Spleen (tissue), 11 donors: ENCODE measurements around the gene RNF130. TPM values are rescaled to one million over a fixed set of nuclear protein-coding genes. Genes with fewer than 3 reads are reported as not detected.
"Not testable (repeated sequence)": the region's sequence is repeated elsewhere in the genome, so short reads cannot be mapped to it uniquely, and the experiment has no call there.

Experiments used
- DNase-seq: peaks from one replicate; pipeline ENCODE4 v3.0.0-alpha.2; 2020
- H3K27ac ChIP-seq, 8 donors: fragments of 200-600 bp; sonication (generic) in 7 of 8; 1 replicate in 4 of 8; 2 replicates in 4 of 8; pipeline versions ENCODE4 v1.5.0 to v1.8.0; 2016 to 2021; ENCODE audit warnings: inconsistent platforms in 4 of 8, mild to moderate bottlenecking in 4 of 8, moderate library complexity in 1 of 8
- H3K27me3 ChIP-seq, 7 donors: fragments of 200-600 bp; sonication (generic) in 6 of 7; replicated peaks in 1 of 7; 1 replicate in 4 of 7; 2 replicates in 3 of 7; pipeline versions ENCODE4 v1.5.0 to v1.8.0; 2016 to 2021; ENCODE audit warnings: inconsistent platforms in 3 of 7, mild to moderate bottlenecking in 1 of 7
- H3K36me3 ChIP-seq, 6 donors: fragments of 200-600 bp; sonication (generic) in 5 of 6; 1 replicate in 4 of 6; 2 replicates in 2 of 6; pipeline versions ENCODE4 v1.5.0 to v1.8.0; 2016 to 2021; ENCODE audit warnings: inconsistent platforms in 2 of 6
- H3K4me1 ChIP-seq, 6 donors: fragments of 200-600 bp; sonication (generic) in 5 of 6; 1 replicate in 3 of 6; 2 replicates in 3 of 6; pipeline versions ENCODE4 v1.5.0 to v1.8.0; 2016 to 2021; ENCODE audit warnings: inconsistent platforms in 3 of 6
- H3K4me3 ChIP-seq, 8 donors: fragments of 200-600 bp; sonication (generic) in 7 of 8; 1 replicate in 4 of 8; 2 replicates in 4 of 8; pipeline versions ENCODE4 v1.5.0 to v1.8.0; 2016 to 2021; ENCODE audit warnings: inconsistent platforms in 4 of 8, mild to moderate bottlenecking in 4 of 8, moderate library complexity in 2 of 8
- H3K9me3 ChIP-seq, 8 donors: fragments of 200-600 bp; sonication (generic) in 7 of 8; 1 replicate in 4 of 8; 2 replicates in 4 of 8; pipeline versions ENCODE4 v1.5.0 to v1.8.0; 2016 to 2021; ENCODE audit warnings: inconsistent platforms in 4 of 8
- CTCF ChIP-seq, 11 experiments: fragments of 200-600 bp in 7 of 11; fragments of 450-650 bp in 4 of 11; sonication (generic) in 4 of 11; IDR thresholded peaks in 8 of 11; conservative IDR thresholded peaks in 3 of 11; 1 replicate in 7 of 11; 2 replicates in 4 of 11; pipeline versions ENCODE4 v1.4.0 to v1.8.0; 2016 to 2021; ENCODE audit warnings: antibody characterized with exemption in 11 of 11, inconsistent platforms in 4 of 11, mild to moderate bottlenecking in 1 of 11
- POLR2A ChIP-seq, 3 donors: fragments of 450-650 bp; IDR thresholded peaks; one replicate each; pipeline ENCODE4 v1.5.1; 2017; ENCODE audit warnings: antibody characterized with exemption in 3 of 3, mild to moderate bottlenecking in 1 of 3
- POLR2AphosphoS5 ChIP-seq, 3 donors: sonication (generic); formaldehyde crosslinking; IDR thresholded peaks; one replicate each; pipeline ENCODE4 v1.5.1; 2017; ENCODE audit warnings: antibody characterized with exemption in 3 of 3
- WGBS, 5 donors: extraction: QIAGEN DNeasy Blood & Tissue Kit in 3 of 5; methylation state at CpG; one replicate each; pipeline versions ENCODE4 v1.1.5 to v1.1.7; 2013 to 2018; 5-methylcytosine and 5-hydroxymethylcytosine counted together
- intact Hi-C: fragments of 100-400 bp; cut with DNase I; formaldehyde crosslinking; loops from one replicate; pipeline ENCODE4 v1.15.0; 2023; ENCODE audit warnings: low total_unique reads
- polyA plus RNA-seq, 3 donors: library from polyadenylated mRNA; stranded (reverse); fragments of 200-250 nt; gene quantifications; one replicate each; pipeline ENCODE4 v1.2.1, GENCODE V29; 2013
- total RNA-seq, 7 donors: library from RNA; depleted of rRNA in 3 of 7; stranded (reverse); fragments of >200 nt in 3 of 7; fragmentation: NEBNext Ultra II Directional in 4 of 7; extraction: Animal tissue kit (Norgen Biotek cat#: 25700) in 4 of 7; gene quantifications; one replicate each; pipeline versions ENCODE4 v1.1.0 to v1.2.1, GENCODE V29; 2016 to 2021
- donor health status: healthy with polysubstance abuse.
- donor health status: DM: no; HTN: no; CAD: no; lungs with moderate emphysema.
- donor health status: DM: no; HTN: no; CAD: no.
- donor health status: Bipolar disorder and iron deficiency.
- donor health status: healthy.
- donor health status: DM: no; HTN: no; CAD: no.
- donor health status: DM: yes; HTN: yes; CAD: no.

RNF130 gene
- total and polyA plus RNA-seq, 10 donors, result 44.1 to 119 (median 82.7) TPM

GRCh38 chr5:180001136-180001535 lies 70.4 kb downstream of the RNF130 start:
- DNase-seq, result no peak
- peaks cover 0 to 26% (median 10%) of the 10 kb centered on the region in 6 donors for H3K36me3 ChIP-seq
- peaks cover 0 to 7% (median under 1%) of the 10 kb centered on the region in 8 donors for H3K9me3 ChIP-seq
- intact Hi-C loops, result no loop called here
- H3K27ac ChIP-seq, result no peak overlapping the region
- TF ChIP-seq POLR2AphosphoS5 (IDR thresholded peaks at IDR 0.05), result no peak
- TF ChIP-seq POLR2A (IDR thresholded peaks at IDR 0.05), result no peak
- no peak for TF ChIP-seq CTCF (IDR thresholded peaks at IDR 0.05 in 8 of 11, conservative IDR thresholded peaks at IDR 0.05 in 3 of 11)
- H3K4me1 ChIP-seq, result peaks cover 0 to under 1% (median 0%) of the 10 kb centered on the region in 6 donors
- H3K4me3 ChIP-seq, result no peak overlapping the region
- no peaks in the 10 kb centered on the region for H3K27me3 ChIP-seq

DNA sequence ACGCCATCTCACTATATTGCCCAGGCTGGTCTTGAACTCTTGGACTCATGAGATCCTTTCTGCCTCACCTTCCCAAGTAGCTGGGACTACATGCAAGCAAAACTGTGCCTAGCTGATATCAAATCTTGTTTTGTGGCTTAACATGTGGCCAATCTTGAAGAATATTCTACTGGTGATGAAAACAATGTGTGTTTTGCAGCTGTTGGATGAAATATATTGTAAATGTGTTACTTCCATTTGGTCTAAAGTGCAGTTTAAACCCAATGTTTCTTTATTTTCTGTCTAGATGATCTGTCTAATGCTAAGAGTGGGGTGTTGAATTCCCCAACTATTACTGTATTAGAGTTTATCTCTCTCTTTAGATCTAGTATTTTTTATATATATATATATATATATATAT lies 73.1 kb downstream of the RNF130 start:
- TF ChIP-seq POLR2AphosphoS5 (IDR thresholded peaks at IDR 0.05), result no peak
- TF ChIP-seq POLR2A (IDR thresholded peaks at IDR 0.05), result no peak
- TF ChIP-seq CTCF (IDR thresholded peaks at IDR 0.05 in 8 of 11, conservative IDR thresholded peaks at IDR 0.05 in 3 of 11), result no peak
- H3K4me1 ChIP-seq, result no peaks in the 10 kb centered on the region
- no peak overlapping the region for H3K27ac ChIP-seq
- H3K9me3 ChIP-seq, result peaks cover 0 to 22% (median 3%) of the 10 kb centered on the region in 8 donors
- WGBS, 5 donors, result 68 to 95% (median 88%) methylated on average over 1 of the region's 1 CpG
- intact Hi-C loops, result no loop called here
- no peaks in the 10 kb centered on the region for H3K27me3 ChIP-seq
- H3K4me3 ChIP-seq, result no peak overlapping the region
- DNase-seq, result no peak
- peaks cover 0 to 26% (median 10%) of the 10 kb centered on the region in 6 donors for H3K36me3 ChIP-seq

DNA sequence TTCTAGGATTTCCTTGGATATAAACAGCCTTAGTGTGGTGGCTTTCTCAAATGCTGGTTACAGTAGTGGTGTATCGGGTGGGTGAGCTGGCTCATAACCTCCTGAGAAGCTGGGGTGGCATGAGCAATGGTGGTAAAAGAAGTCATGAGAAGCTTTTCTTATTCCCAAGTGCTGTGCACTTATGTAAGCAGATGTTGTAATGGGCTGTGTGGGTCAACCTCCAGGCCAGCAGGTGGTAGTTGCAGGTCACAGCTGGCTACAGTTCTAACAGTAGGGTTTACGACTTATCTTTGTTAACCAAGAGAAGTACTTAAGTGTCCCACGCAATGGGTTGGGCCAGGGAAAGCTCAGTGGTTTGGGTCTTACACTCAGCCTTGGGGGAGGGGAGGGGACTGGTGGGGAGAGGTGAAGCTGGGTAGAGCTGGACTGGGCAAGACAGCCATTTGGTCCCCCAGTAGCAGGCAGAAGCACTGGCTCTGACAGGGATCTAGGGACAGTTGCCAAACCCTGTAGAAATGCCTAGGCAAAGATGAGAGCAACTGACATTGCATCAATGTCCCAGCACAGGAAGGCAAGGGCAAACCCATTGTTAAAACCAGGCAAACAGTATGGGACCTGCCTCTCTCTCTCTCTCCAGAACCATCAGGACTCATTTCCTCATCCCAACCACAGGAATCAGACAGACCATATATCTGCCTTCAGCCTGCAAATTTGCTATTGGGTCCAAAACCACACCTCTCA lies 76.8 kb downstream of the RNF130 start:
- no peaks in the 10 kb centered on the region for H3K4me1 ChIP-seq
- no peak overlapping the region for H3K27ac ChIP-seq
- H3K9me3 ChIP-seq, result peaks cover 0 to 38% (median 14%) of the 10 kb centered on the region in 8 donors
- no peaks in the 10 kb centered on the region for H3K36me3 ChIP-seq
- WGBS, 5 donors, result 91 to 96% (median 94%) methylated on average over 3 of the region's 3 CpGs
- TF ChIP-seq POLR2A (IDR thresholded peaks at IDR 0.05), result no peak
- no peak for TF ChIP-seq CTCF (IDR thresholded peaks at IDR 0.05 in 8 of 11, conservative IDR thresholded peaks at IDR 0.05 in 3 of 11)
- no peak for TF ChIP-seq POLR2AphosphoS5 (IDR thresholded peaks at IDR 0.05)
- no peak for DNase-seq
- intact Hi-C loops, result no loop called here
- H3K27me3 ChIP-seq, result no peaks in the 10 kb centered on the region
- H3K4me3 ChIP-seq, result no peak overlapping the region

GRCh38 chr5:179992855-179993254 lies 78.7 kb downstream of the RNF130 start:
- DNase-seq, H3K36me3 ChIP-seq, H3K27me3 ChIP-seq, H3K27ac ChIP-seq, intact Hi-C loops, H3K4me3 ChIP-seq, H3K4me1 ChIP-seq: not testable (repeated sequence)
- 89 to 96% (median 95%) methylated on average over 4 of the region's 4 CpGs for WGBS, 5 donors
- H3K9me3 ChIP-seq, result peaks cover 0 to 38% (median 14%) of the 10 kb centered on the region in 8 donors
